ENCODE data around the gene RBM27. TPM values are rescaled to one million over a fixed set of nuclear protein-coding genes. Genes with fewer than 3 reads are reported as not detected.
A peak's percentile ranks its signal among the peaks of the same experiment; 100 is the strongest.
"Not testable (repeated sequence)": the region's sequence is repeated elsewhere in the genome, so short reads cannot be mapped to it uniquely, and the experiment has no call there.

The RBM27 gene
- total RNA-seq, 2 donors from 2014 or later: 8.6 to 8.9 TPM

DNA sequence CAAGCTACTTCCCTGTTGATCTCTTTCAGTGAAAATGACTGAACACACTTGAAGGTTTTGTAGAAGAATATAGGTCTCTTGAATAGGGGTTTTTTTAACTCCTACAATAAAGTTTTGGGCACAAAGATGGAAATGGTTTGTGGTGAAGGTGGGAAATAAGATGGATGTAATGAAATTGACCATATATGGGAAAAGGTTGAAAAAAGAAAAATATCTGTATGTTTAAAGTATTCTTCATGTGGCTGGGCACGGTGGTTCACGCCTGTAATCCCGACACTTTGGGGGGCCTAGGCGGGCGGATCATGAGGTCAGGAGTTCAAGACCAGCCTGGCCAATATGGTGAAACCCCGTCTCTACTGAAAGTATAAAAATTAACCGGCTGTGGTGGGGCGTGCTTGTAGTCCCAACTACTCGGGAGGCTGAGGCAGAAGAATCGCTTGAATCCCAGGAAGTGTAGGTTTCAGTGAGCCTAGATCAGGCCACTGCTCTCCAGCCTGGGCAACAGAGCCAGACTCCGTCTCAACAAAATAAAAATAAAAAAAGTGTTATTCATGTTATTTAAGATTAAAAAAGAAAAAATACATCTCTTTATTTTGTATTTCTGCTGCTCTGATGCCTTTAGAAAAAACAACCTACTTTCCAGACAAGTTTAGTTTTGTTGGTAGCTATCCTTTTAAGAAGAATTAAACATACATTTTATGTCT, 2.2 kb downstream of the RBM27 start:
- H3K36me3 ChIP-seq (replicated peaks in 1 of 2; ENCODE audit: insufficient read depth in 1 of 2, low read depth in 2 of 2): no peaks in the 10 kb centered on the region
- H3K4me1 ChIP-seq: peaks cover 27% of the 10 kb centered on the region
- intact Hi-C loops (cut with DNase I): no loop called here
- DNase-seq (no peak), ATAC-seq (no peak)
- no peaks in the 10 kb centered on the region for H3K27me3 ChIP-seq
- WGBS, 2 donors: 89% methylated on average over 11 of the region's 11 CpGs
- H3K9me3 ChIP-seq: no peaks in the 10 kb centered on the region
- no peak overlapping the region for H3K27ac ChIP-seq
- H3K4me3 ChIP-seq: no peak overlapping the region
- TF ChIP-seq, protein P1, sequence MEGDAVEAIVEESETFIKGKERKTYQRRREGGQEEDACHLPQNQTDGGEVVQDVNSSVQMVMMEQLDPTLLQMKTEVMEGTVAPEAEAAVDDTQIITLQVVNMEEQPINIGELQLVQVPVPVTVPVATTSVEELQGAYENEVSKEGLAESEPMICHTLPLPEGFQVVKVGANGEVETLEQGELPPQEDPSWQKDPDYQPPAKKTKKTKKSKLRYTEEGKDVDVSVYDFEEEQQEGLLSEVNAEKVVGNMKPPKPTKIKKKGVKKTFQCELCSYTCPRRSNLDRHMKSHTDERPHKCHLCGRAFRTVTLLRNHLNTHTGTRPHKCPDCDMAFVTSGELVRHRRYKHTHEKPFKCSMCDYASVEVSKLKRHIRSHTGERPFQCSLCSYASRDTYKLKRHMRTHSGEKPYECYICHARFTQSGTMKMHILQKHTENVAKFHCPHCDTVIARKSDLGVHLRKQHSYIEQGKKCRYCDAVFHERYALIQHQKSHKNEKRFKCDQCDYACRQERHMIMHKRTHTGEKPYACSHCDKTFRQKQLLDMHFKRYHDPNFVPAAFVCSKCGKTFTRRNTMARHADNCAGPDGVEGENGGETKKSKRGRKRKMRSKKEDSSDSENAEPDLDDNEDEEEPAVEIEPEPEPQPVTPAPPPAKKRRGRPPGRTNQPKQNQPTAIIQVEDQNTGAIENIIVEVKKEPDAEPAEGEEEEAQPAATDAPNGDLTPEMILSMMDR (IDR thresholded peaks at IDR 0.05): no peak
- TF ChIP-seq POLR2A (IDR thresholded peaks at IDR 0.05): no peak

DNA sequence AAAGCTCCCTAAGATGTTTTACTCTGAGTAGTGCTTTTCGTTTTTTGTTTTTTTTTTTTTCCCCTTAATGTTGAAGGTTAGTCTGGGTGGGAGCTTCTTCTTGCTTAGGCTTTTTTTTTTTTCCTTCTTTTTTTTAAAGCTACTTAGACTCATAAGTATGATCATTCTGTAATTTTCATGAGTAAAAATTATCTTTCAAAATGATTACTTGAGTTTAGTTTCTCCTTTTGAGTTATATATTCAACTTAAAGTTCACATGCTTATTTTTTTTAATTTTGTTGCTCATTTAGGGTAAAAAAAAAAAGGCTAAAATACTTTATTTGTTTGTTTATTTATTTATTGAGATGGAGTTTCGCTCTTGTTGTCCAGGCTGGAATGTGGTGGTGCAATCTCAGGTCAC, 2.9 kb downstream of the RBM27 start:
- DNase-seq (no peak), ATAC-seq (no peak)
- intact Hi-C loops (cut with DNase I): no loop called here
- Histone ChIP-seq H3K4me3 (no peak overlapping the region), H3K36me3 (replicated peaks in 1 of 2; ENCODE audit: insufficient read depth in 1 of 2, low read depth in 2 of 2) (no peaks in the 10 kb centered on the region), H3K27me3 (no peaks in the 10 kb centered on the region), H3K27ac (no peak overlapping the region), H3K4me1 (peaks cover 27% of the 10 kb centered on the region), H3K9me3 (no peaks in the 10 kb centered on the region)
- no peak for TF ChIP-seq POLR2A (IDR thresholded peaks at IDR 0.05)
- TF ChIP-seq, protein P1 (IDR thresholded peaks at IDR 0.05): no peak
- WGBS, 2 donors: 61 to 73% methylated on average over 2 of the region's 2 CpGs

DNA sequence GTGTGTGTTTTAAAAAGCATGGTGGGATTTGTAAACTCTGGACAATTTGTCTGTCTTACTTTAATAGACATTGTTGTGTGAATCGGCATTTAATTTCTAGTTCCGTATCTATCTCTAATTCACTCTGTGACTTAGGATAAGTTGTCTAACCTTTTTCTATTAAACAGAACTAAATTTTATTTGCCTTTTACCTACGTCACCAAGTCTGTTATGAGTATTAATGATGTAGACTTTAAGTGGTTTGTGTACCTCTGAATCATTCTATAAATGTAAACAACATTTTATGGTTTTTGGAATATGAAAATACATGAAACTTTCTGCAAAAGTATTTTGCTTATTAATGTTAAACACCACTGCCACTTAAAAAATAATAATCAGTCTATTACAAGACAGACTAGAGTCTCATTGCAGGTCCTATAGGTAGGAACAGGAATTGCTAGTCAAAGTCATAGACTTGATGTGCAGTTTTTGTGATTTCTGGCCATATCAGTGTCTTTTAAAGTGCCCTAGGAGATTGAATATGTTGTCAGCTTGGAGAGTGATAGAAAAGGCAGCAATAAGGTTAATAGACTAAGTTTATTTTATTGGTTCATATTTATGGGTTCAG, 5.6 kb downstream of the RBM27 start:
- 80 to 84% methylated on average over 3 of the region's 3 CpGs for WGBS, 2 donors
- no peaks in the 10 kb centered on the region for H3K27me3 ChIP-seq
- H3K9me3 ChIP-seq: no peaks in the 10 kb centered on the region
- intact Hi-C loops (cut with DNase I): no loop called here
- H3K36me3 ChIP-seq (replicated peaks in 1 of 2; ENCODE audit: insufficient read depth in 1 of 2, low read depth in 2 of 2): no peaks in the 10 kb centered on the region
- ATAC-seq (no peak), DNase-seq (no peak)
- no peak overlapping the region for H3K4me3 ChIP-seq
- no peak overlapping the region for H3K27ac ChIP-seq
- TF ChIP-seq POLR2A (IDR thresholded peaks at IDR 0.05): no peak
- TF ChIP-seq, protein P1 (IDR thresholded peaks at IDR 0.05): peak in 2 of 7 experiments; percentile 10 to 13
- peaks cover 32% of the 10 kb centered on the region for H3K4me1 ChIP-seq

DNA sequence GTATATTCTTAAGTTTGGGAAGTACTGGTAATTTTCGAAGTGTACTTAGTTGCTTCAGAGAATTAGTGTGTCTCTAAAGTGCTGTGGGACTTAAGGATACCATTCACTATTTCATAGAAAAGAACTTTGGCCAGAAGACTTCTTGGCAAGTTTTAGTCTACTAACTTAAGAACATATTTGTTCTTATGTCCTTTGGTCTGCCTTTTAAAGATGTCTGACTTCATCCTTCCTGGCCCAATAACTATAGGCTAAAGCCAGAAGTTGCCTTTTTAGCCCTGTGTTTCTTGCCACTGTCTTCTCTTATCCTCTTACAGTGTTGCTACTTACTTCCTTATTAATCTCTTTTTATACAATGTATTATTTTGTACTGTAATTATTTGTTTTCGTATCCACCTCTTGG, 6.3 kb downstream of the RBM27 start:
- no peaks in the 10 kb centered on the region for H3K27me3 ChIP-seq
- intact Hi-C loops (cut with DNase I): no loop called here
- H3K4me3 ChIP-seq: no peak overlapping the region
- H3K36me3 ChIP-seq (replicated peaks in 1 of 2; ENCODE audit: insufficient read depth in 1 of 2, low read depth in 2 of 2): no peaks in the 10 kb centered on the region
- ATAC-seq (no peak), DNase-seq (no peak)
- WGBS, 2 donors: 83 to 84% methylated on average over 2 of the region's 2 CpGs
- no peak overlapping the region for H3K27ac ChIP-seq
- no peaks in the 10 kb centered on the region for H3K9me3 ChIP-seq
- no peak for TF ChIP-seq POLR2A (IDR thresholded peaks at IDR 0.05)
- TF ChIP-seq, protein P1 (IDR thresholded peaks at IDR 0.05): no peak
- peaks cover 32% of the 10 kb centered on the region for H3K4me1 ChIP-seq

DNA sequence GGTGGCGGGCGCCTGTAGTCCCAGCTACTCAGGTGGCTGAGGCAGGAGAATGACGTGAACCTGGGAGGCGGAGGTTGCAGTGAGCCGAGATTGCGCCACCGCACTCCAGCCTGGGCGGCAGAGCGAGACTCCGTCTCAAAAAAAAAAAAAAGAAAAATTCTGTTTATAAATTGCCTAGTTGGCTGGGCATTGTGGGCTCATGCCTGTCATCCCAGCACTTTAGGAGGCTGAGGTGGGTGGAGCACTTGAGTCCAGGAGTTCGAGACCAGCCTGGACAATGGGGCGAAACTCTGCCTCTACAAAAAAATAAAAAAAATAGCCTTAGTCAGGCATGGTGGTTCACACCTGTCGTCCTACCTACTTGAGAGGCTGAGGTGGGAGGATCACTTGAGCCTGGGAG, 7.4 kb downstream of the RBM27 start:
- H3K36me3 ChIP-seq (replicated peaks in 1 of 2; ENCODE audit: insufficient read depth in 1 of 2, low read depth in 2 of 2); intact Hi-C loops (cut with DNase I); ATAC-seq; H3K27me3 ChIP-seq; DNase-seq; H3K4me3 ChIP-seq; H3K9me3 ChIP-seq; H3K27ac ChIP-seq: not testable (repeated sequence)
- 95 to 100% methylated on average over 13 of the region's 13 CpGs for WGBS, 2 donors
- H3K4me1 ChIP-seq: peaks cover 21% of the 10 kb centered on the region

All from body of pancreas (tissue), 4 donors.